ENCODE measurements around the gene DNAJB14.

DNA sequence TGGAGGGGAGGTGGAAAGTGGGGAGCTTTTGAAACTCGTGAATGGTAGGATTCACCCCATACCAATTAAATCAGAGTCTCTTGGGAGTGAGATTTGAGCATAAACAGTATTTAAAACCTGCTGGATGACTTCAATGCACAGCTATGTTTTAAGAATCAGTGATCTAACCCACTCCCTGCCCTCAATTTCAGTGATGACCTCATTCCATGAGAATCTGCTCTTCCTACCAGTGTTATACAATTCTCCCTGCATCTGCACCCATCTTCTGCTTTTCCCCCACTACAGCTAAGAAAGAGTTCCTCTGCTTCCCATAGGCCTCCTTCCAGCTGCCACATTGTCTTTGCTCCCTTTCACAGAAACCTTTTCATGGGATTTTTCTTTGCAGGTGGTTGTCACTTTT, 21.9 kb upstream of the DNAJB14 start:
- TF ChIP-seq, protein P1, sequence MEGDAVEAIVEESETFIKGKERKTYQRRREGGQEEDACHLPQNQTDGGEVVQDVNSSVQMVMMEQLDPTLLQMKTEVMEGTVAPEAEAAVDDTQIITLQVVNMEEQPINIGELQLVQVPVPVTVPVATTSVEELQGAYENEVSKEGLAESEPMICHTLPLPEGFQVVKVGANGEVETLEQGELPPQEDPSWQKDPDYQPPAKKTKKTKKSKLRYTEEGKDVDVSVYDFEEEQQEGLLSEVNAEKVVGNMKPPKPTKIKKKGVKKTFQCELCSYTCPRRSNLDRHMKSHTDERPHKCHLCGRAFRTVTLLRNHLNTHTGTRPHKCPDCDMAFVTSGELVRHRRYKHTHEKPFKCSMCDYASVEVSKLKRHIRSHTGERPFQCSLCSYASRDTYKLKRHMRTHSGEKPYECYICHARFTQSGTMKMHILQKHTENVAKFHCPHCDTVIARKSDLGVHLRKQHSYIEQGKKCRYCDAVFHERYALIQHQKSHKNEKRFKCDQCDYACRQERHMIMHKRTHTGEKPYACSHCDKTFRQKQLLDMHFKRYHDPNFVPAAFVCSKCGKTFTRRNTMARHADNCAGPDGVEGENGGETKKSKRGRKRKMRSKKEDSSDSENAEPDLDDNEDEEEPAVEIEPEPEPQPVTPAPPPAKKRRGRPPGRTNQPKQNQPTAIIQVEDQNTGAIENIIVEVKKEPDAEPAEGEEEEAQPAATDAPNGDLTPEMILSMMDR (IDR thresholded peaks at IDR 0.05) = no peak
- TF ChIP-seq POLR2A (IDR thresholded peaks at IDR 0.05) = no peak

Data from lower leg skin (tissue), 3 donors.